GM23248 (cell line): ENCODE data around the gene OR14J1. TPM values are rescaled to one million over a fixed set of nuclear protein-coding genes. Genes with fewer than 3 reads are reported as not detected.

Experiments
- DNase-seq: peaks from one replicate; pipeline ENCODE4 v3.0.0-alpha.2; 2015
- H2AFZ ChIP-seq: fragments of 200-600 bp; sonication (generic); 2 replicates; pipeline ENCODE4 v1.6.1; 2016; ENCODE audit warnings: antibody characterized with exemption
- H3F3A ChIP-seq: fragments of 200-600 bp; sonication (generic); 2 replicates; pipeline ENCODE4 v1.6.1; 2016; ENCODE audit warnings: mild to moderate bottlenecking, antibody characterized with exemption, mixed run types; ENCODE audit not compliant: insufficient read depth
- H3K27ac ChIP-seq: fragments of 200-600 bp; sonication (generic); 2 replicates; pipeline ENCODE4 v1.5.1; 2016; ENCODE audit warnings: mild to moderate bottlenecking
- H3K27me3 ChIP-seq: fragments of 200-600 bp; sonication (generic); replicated peaks from 2 replicates; pipeline ENCODE4 v1.6.1; 2016; ENCODE audit warnings: mild to moderate bottlenecking; ENCODE audit not compliant: insufficient read depth
- H3K36me3 ChIP-seq: fragments of 200-600 bp; sonication (generic); 2 replicates; pipeline ENCODE4 v1.6.1; 2016; ENCODE audit warnings: low read depth, mild to moderate bottlenecking
- H3K4me1 ChIP-seq: fragments of 200-600 bp; sonication (generic); 2 replicates; pipeline ENCODE4 v1.6.1; 2016; ENCODE audit warnings: mild to moderate bottlenecking; ENCODE audit not compliant: insufficient read depth
- H3K4me2 ChIP-seq: fragments of 200-600 bp; sonication (generic); one replicate; pipeline ENCODE4 v1.6.1; 2016; ENCODE audit warnings: mild to moderate bottlenecking; ENCODE audit not compliant: unreplicated experiment
- H3K4me3 ChIP-seq: fragments of 200-600 bp; sonication (generic); 2 replicates; pipeline ENCODE4 v1.5.1; 2016; ENCODE audit warnings: mild to moderate bottlenecking
- H3K79me2 ChIP-seq: fragments of 200-600 bp; sonication (generic); 2 replicates; pipeline ENCODE4 v1.6.1; 2016; ENCODE audit warnings: mild to moderate bottlenecking; ENCODE audit not compliant: insufficient read depth
- H3K9ac ChIP-seq: fragments of 200-600 bp; sonication (generic); 2 replicates; pipeline ENCODE4 v1.6.1; 2016; ENCODE audit warnings: mild to moderate bottlenecking
- H3K9me2 ChIP-seq: fragments of 200-600 bp; sonication (generic); 2 replicates; pipeline ENCODE4 v1.6.1; 2016; ENCODE audit warnings: mixed run types, mild to moderate bottlenecking, moderate library complexity; ENCODE audit not compliant: insufficient read depth
- H3K9me3 ChIP-seq: fragments of 200-600 bp; sonication (generic); one replicate; pipeline ENCODE4 v1.6.1; 2017; ENCODE audit warnings: low read depth
- H4K20me1 ChIP-seq: fragments of 200-600 bp; sonication (generic); 2 replicates; pipeline ENCODE4 v1.6.0; 2016; ENCODE audit not compliant: insufficient read depth
- EZH2 ChIP-seq: fragments of 200-600 bp; sonication (generic); IDR thresholded peaks from 2 replicates; pipeline ENCODE4 v1.6.1; 2018; ENCODE audit warnings: antibody characterized with exemption, mild to moderate bottlenecking; ENCODE audit not compliant: insufficient read depth, poor library complexity, severe bottlenecking
- EZH2phosphoT487 ChIP-seq: fragments of 200-600 bp; sonication (generic); IDR thresholded peaks from 2 replicates; pipeline ENCODE4 v1.6.1; 2018; ENCODE audit warnings: antibody characterized with exemption, moderate library complexity, mild to moderate bottlenecking, low read depth; ENCODE audit not compliant: insufficient read depth
- WGBS, 2 experiments: methylation state at CpG; one replicate each; pipeline ENCODE4 v1.1.6; 2015 to 2017; ENCODE audit warnings: low lambda C conversion rate in 2 of 2, low coverage in 1 of 2; ENCODE audit errors: missing lambda C conversion rate in 2 of 2; 5-methylcytosine and 5-hydroxymethylcytosine counted together
- in situ Hi-C: fragments of 300-500 bp; cut with MboI; formaldehyde crosslinking; loops from 2 replicates; pipeline ENCODE4 v1.15.0; 2020
- polyA plus RNA-seq: library from polyadenylated mRNA; unstranded; fragments of >200 nt; fragmentation: Nextera tagmentation; extraction: Ambion mirVana; gene quantifications from 2 replicates; pipeline ENCODE4 v1.2.1, GENCODE V29; 2016
- total RNA-seq: library from RNA; depleted of rRNA; stranded (reverse); fragments of >200 nt; shearing (Covaris generic); gene quantifications from 2 replicates; pipeline ENCODE4 v1.2.3, GENCODE V29; 2014; rRNA removed

OR14J1 gene
- total RNA-seq (not detected in 2 replicates), polyA plus RNA-seq (not detected in 2 replicates)

- no peaks in the 10 kb centered on the region for H4K20me1 ChIP-seq
- in situ Hi-C loops: no loop called here
- no peak for TF ChIP-seq EZH2
- no peak for TF ChIP-seq EZH2phosphoT487
- no peaks in the 10 kb centered on the region for H3F3A ChIP-seq
- no peak within 1 kb of the TSS for H3K4me2 ChIP-seq
- no peaks in the 10 kb centered on the region for H3K36me3 ChIP-seq
- no peaks in the 10 kb centered on the region for H3K9me2 ChIP-seq
- no peak within 1 kb of the TSS for H3K27ac ChIP-seq
- no peak within 1 kb of the TSS for H3K9ac ChIP-seq
- DNase-seq: no peak
- H3K27me3 ChIP-seq: no peaks in the 10 kb centered on the region
- no peaks in the 10 kb centered on the region for H3K9me3 ChIP-seq
- WGBS, 2 experiments: 4 to 6% methylated on average over 3 of the region's 3 CpGs
- H3K79me2 ChIP-seq: no peaks in the 10 kb centered on the region
- no peaks in the 10 kb centered on the region for H3K4me1 ChIP-seq
- H2AFZ ChIP-seq: no peak within 1 kb of the TSS
- no peak within 1 kb of the TSS for H3K4me3 ChIP-seq
Measured at GRCh38 chr6:29301316-29301715, at the start of gene OR14J1. TSS of gene OR14J1 (plus strand) at chr6:29301701. CDS start at chr6:29306690, 4,989 bp downstream.

- DNase-seq: no peak
Measured at GRCh38 chr6:29251736-29252135, 49.8 kb upstream of the OR14J1 start.

GRCh38 chr6:29255530-29255929, 46.0 kb upstream of the OR14J1 start:
- Histone ChIP-seq H3K36me3 (no peaks in the 10 kb centered on the region), H3K4me2 (no peak overlapping the region), H4K20me1 (no peaks in the 10 kb centered on the region), H2AFZ (no peak overlapping the region), H3F3A (no peaks in the 10 kb centered on the region), H3K4me1 (no peaks in the 10 kb centered on the region), H3K27ac (no peak overlapping the region), H3K9me3 (no peaks in the 10 kb centered on the region), H3K27me3 (no peaks in the 10 kb centered on the region), H3K79me2 (no peaks in the 10 kb centered on the region), H3K9me2 (no peaks in the 10 kb centered on the region), H3K4me3 (no peak overlapping the region), H3K9ac (no peak overlapping the region)
- 24 to 29% methylated on average over 2 of the region's 2 CpGs for WGBS, 2 experiments
- in situ Hi-C loops: no loop called here
- DNase-seq: peak; percentile 0
- TF ChIP-seq EZH2phosphoT487 (no peak), EZH2 (no peak)

More at GRCh38 chr6:29251736-29252135, 49.8 kb upstream of the OR14J1 start:
- Histone ChIP-seq H3K9me3 (no peaks in the 10 kb centered on the region), H3K9ac (no peak overlapping the region), H3K36me3 (no peaks in the 10 kb centered on the region), H3K79me2 (no peaks in the 10 kb centered on the region), H3K27me3 (no peaks in the 10 kb centered on the region), H3F3A (no peaks in the 10 kb centered on the region), H2AFZ (no peak overlapping the region), H3K4me3 (no peak overlapping the region), H4K20me1 (no peaks in the 10 kb centered on the region), H3K4me1 (no peaks in the 10 kb centered on the region), H3K27ac (no peak overlapping the region), H3K4me2 (no peak overlapping the region), H3K9me2 (no peaks in the 10 kb centered on the region)
- in situ Hi-C loops: no loop called here
- 51 to 55% methylated on average over 9 of the region's 9 CpGs for WGBS, 2 experiments
- TF ChIP-seq EZH2: no peak
- TF ChIP-seq EZH2phosphoT487: no peak

- Histone ChIP-seq H3K4me1 (no peaks in the 10 kb centered on the region), H3K27me3 (no peaks in the 10 kb centered on the region), H4K20me1 (no peaks in the 10 kb centered on the region), H2AFZ (no peak overlapping the region), H3F3A (no peaks in the 10 kb centered on the region), H3K9me3 (no peaks in the 10 kb centered on the region), H3K36me3 (no peaks in the 10 kb centered on the region), H3K79me2 (no peaks in the 10 kb centered on the region), H3K4me3 (no peak overlapping the region), H3K9me2 (no peaks in the 10 kb centered on the region), H3K9ac (no peak overlapping the region), H3K4me2 (no peak overlapping the region), H3K27ac (no peak overlapping the region)
- in situ Hi-C loops: no loop called here
- 3 to 7% methylated on average over 2 of the region's 2 CpGs for WGBS, 2 experiments
- TF ChIP-seq EZH2: no peak
- TF ChIP-seq EZH2phosphoT487: no peak
- no peak for DNase-seq
Measured at GRCh38 chr6:29259721-29260120, 41.8 kb upstream of the OR14J1 start.

GRCh38 chr6:29263001-29263400, 38.5 kb upstream of the OR14J1 start:
- Histone ChIP-seq H3K79me2 (no peaks in the 10 kb centered on the region), H3K9me2 (no peaks in the 10 kb centered on the region), H3K9ac (no peak overlapping the region), H3K27ac (no peak overlapping the region), H4K20me1 (no peaks in the 10 kb centered on the region), H3K4me2 (no peak overlapping the region), H3K4me1 (no peaks in the 10 kb centered on the region), H3K36me3 (no peaks in the 10 kb centered on the region), H3K27me3 (no peaks in the 10 kb centered on the region), H3K9me3 (no peaks in the 10 kb centered on the region), H2AFZ (no peak overlapping the region), H3K4me3 (no peak overlapping the region), H3F3A (no peaks in the 10 kb centered on the region)
- TF ChIP-seq EZH2: no peak
- TF ChIP-seq EZH2phosphoT487: no peak
- WGBS, 2 experiments: 4 to 6% methylated on average over 3 of the region's 3 CpGs
- DNase-seq: no peak
- in situ Hi-C loops: no loop called here
